NCI-H1092 treated with DMSO at 0.1 percent for 48 hours (cell line): Measurements from ENCODE around the gene SCYL2.
"Not testable (repeated sequence)": the region's sequence is repeated elsewhere in the genome, so short reads cannot be mapped to it uniquely, and the experiment has no call there.

Source experiments
- DNase-seq: peaks from one replicate; lab custom pipeline; 2025; lab: John Stamatoyannopoulos, UW

Gene SCYL2, protein sequence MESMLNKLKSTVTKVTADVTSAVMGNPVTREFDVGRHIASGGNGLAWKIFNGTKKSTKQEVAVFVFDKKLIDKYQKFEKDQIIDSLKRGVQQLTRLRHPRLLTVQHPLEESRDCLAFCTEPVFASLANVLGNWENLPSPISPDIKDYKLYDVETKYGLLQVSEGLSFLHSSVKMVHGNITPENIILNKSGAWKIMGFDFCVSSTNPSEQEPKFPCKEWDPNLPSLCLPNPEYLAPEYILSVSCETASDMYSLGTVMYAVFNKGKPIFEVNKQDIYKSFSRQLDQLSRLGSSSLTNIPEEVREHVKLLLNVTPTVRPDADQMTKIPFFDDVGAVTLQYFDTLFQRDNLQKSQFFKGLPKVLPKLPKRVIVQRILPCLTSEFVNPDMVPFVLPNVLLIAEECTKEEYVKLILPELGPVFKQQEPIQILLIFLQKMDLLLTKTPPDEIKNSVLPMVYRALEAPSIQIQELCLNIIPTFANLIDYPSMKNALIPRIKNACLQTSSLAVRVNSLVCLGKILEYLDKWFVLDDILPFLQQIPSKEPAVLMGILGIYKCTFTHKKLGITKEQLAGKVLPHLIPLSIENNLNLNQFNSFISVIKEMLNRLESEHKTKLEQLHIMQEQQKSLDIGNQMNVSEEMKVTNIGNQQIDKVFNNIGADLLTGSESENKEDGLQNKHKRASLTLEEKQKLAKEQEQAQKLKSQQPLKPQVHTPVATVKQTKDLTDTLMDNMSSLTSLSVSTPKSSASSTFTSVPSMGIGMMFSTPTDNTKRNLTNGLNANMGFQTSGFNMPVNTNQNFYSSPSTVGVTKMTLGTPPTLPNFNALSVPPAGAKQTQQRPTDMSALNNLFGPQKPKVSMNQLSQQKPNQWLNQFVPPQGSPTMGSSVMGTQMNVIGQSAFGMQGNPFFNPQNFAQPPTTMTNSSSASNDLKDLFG

DNA sequence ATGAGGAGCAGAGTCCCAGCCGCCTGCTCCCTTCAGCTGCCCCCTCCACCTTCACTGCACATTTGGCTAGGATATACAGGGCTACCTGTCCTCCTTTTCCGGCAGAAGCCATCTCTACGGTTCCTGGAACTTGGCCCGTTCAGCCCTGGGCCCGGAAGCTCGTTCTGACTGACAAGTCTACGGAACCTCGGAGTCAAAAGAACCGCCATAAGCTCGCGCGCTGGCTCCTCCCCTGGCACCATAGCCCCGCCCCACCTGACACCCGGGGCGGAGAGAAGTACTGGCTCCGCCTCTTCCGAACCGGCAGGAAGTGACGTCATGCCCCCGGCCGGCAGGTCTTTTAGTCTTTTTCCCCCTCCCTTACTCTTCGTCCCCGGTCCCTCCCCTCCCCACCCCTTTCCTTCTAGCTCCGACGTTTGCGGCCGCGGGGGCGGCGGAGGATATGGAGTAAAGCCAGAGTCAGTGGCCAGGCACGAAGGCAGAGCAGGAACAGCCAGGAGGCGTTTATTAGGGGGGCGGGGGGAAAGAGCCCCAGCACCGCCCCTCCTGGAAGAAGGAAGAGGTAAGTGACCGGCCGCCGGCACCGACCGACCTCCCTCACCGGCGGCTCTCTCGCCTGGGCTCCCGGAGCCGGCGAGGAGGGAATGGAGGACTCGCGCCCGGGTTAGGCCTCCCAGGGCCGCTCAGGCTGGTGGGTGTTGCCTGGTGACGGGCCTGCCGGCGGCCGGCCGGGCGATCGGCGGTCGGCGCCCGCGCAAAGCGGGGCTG, at the start of gene SCYL2, which contains the start of gene DEPDC4:
Gene SCYL2, plus strand, starts transcription at position 343 of the 768 bp plus-strand sequence. CDS start 15,794 bp downstream, outside the sequence.
Gene DEPDC4, minus strand, starts transcription at position 245 of the 768 bp plus-strand sequence. Its CDS starts 3 bp downstream, at position 242.
- peak; percentile 91 for DNase-seq

DNA sequence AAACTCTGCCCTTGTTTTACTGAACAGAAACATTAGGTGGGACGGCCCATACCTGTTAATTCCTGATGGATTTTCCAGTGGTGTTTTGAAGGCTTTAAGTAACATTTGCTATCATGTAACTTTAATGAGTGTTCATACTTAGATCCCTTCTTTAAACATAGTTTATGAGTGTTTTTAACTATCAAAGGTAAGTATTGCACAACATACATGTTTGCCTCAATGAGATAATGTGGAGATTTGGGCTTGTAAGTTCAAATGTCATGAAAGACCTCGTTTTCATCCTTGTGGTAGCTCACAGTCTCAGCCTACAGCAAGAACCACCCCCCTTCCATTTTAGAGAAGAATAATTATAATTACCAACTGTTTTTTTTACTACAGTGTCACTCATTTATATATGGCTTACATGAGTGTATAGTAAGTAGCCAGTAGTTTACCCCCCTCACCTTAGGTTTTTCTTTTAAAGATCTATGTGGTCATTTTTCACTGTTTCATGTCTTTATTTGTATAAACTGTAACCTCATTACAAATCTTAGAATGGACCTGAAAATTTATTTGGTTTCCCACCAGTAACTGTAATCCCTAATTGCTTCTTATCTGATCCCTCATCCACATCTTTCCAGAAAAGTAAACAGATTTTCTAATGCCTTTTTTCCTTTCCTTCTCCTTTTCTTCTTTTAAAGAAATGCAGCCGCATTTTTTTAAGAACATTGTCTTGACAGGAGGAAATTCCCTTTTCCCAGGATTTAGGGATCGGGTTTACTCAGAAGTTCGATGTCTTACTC, 47.5 kb upstream of the SCYL2 start:
- DNase-seq = no peak

DNA sequence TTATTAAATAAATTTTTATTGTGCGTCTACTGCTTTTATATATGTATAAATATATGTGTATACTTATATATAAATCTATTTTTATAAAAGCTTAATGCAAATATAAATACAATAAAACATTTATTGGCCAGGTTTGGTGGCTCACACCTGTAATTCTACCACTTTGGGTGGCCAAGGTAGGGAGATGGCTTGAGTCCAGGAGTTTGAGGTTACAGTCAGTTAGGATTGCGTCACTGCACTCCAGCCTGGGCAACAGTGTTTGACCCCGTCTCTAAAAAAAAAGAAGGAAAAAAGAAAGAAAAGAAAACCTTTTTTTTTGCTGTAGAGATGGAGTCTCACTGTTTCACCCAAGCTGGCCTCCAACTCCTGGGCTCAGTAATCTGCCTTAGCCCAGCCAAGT, 45.5 kb upstream of the SCYL2 start:
- no peak for DNase-seq

DNA sequence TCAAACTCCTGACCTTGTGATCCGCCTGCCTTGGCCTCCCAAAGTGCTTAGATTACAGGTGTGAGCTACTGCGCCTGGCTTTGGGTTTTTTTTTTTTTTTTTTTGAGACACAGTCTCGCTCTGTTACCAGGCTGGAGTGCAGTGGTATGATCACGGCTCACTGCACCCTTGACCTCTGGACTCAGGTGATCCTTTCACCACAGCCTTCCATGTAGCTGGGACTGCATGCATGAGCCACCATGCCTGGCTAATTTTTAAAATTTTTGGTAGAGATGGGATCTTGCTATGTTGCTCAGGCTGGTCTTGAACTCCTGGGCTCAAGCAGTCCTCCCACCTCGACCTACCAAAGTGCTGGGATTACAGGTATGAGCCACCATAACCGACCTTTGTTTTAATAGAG, 44.8 kb upstream of the SCYL2 start:
- DNase-seq = not testable (repeated sequence)

DNA sequence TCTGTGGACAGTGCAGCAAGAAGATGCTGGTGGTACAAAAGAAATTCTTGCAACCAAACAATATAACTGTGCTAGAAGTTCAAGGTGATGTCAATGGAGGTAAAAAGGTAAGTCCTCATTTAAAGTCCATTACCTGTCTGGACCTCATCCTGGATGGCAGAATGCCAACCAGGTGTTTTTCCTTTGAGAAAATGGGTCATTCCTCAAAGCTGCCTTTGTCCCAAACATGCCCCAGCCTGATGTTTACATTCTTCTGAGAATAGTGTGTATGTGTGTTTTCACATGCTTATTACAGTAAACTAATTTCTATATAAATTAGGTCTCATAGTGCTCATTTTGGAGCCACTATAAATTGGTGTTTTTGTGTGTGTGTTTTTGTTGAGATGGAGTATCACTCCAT, 41.5 kb upstream of the SCYL2 start:
- DNase-seq = no peak

DNA sequence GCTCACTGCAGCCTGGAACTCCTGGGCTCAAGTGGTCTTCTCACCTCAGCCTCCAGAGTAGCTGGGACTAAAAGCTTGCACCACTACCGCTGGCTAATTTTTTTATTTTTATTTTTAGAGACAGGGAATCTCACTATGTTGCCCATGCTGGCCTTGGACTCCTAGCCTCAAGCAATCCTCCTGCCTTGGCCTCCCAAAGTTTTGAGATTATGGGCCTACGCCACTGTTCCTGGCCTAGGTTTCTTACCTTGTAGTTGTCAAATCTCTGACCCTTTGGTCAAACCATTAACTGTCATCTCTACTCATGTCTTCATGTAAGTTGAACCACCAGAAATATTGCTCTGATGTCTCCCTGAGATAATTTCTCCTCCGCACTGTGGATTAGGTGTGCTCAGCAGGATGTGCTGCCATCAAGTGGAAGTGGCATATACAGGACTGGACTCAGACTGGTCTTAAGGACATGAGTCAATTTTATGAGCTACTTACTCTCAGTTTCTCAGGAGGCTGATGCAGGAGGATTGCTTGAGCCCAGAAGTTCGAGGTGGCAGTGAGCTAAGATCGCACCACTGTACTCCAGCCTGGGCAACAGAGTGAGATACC, 37.8 kb upstream of the SCYL2 start:
- no peak for DNase-seq

DNA sequence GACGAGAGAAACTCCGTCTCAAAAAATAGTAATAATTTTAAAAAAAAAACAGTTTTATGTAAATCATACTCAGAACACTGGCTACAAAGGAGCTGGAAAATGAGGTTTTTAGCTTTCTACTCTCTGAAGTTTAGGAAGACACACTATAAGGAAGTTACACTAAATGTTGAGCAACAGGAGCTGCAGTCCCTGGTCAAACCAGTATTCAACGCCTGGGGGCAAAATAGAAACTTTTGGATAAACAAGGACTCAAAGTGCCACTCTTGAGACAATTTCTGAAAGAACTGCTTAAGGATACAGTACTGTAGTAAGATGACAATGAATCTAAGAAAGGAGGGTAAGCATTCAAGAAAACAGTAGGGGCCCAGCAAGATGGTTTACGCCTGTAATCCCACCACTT, 37.1 kb upstream of the SCYL2 start:
- DNase-seq = no peak

DNA sequence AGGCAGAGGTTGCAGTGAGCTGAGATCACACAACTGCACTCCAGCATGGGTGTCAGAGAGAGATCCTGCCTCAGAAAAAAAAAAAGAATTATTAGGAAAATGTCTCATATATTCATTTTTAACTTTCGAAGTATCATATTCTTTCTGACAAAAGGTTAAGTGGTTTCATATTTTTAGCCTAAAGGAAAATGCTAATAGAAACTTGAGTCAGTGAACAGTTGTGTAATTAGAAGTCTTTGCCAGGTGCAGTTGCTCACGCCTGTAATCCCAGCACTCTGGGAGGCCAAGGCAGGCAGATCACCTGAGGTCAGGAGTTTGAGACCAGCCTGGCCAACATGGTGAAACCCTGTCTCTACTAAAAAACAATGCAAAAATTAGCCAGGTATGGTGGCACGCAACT, 35.1 kb upstream of the SCYL2 start:
- DNase-seq = not testable (repeated sequence)

DNA sequence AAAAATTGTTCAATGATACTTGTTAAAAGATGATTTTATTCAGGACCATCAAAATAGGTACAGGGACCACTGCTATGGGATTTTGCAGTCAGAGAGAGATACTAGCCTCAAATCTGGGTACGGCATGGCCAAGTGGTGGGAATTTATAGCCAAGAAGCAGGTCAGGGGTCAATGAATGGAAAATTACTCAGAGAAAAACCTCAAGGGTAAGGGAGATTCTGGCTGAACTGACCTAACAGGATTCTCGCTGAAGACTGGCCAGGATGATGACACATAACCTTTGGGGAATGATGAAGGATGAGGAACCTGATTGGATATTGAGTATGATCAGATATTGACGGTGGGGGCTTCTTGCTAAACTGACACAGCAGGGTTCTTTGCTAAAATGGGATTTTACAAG, 32.8 kb upstream of the SCYL2 start:
- no peak for DNase-seq

DNA sequence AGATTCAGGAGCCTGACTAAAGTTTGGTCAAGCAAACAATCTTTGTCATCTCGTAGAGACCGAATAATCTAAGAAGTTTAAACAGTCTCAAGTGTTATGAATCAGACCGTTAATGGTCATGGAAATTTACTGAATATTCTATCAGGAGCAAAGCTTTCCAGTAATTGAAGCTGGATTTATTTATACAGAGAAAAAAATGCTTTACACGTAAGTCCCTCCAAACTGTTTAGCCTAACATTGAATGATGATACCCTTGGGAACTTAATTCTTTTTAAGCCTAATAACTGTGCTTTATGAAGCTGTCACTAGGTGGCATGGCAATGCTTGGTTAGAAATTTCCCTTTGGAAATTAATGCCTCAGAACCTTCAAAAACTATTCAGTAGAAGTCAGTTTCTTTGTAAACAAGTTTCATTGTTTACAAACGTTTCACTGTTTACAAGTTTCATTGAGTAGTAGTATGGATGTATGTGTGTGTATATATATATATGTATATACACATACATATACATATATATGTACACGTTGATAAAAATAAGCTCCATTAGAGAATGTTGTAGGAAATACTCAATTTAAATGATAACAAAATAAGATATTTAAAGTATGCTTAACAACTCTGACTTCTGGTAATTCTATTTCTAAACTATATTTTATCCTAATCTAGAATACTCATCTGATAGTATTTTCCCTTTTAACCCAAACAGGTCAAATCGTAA, 32.2 kb upstream of the SCYL2 start:
- DNase-seq = peak; percentile 17

DNA sequence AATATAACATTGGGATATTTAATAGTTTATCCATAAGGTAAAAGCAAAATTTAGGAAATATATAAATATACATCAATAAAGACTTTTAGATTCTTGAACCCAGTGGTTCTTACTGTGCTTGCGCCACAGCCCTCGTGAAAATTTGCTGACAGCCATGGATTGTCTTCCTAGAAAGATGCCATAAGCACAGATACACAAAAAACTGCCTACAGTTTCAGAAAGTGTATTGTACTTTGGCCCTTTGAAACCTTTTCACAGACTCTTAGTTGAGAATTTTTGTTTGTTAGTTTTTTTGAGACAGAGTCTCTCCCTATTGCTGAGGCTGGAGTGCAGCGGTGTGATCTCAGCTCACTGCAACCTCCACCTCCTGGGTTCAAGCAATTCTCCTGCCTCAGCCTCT, 28.2 kb upstream of the SCYL2 start:
- DNase-seq = no peak

DNA sequence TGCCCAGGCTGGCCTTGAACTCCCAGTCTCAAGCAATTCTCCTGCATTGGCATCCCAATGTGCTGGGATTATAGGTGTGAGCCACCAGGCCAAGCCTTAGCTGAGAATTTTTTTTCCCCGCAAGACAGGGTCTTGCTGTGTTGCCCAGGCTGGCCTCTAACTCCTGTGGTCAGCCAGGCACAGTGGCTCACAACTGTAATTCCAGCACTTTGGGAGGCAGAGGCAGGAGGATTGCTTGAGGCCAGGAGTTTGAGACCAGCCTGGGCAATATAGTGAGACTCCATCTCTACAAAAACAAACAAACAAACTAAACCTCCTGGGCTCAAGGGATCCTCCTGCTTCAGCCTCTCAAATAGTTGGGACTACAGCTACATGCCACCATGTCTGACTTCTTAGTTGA, 27.4 kb upstream of the SCYL2 start:
- no peak for DNase-seq

DNA sequence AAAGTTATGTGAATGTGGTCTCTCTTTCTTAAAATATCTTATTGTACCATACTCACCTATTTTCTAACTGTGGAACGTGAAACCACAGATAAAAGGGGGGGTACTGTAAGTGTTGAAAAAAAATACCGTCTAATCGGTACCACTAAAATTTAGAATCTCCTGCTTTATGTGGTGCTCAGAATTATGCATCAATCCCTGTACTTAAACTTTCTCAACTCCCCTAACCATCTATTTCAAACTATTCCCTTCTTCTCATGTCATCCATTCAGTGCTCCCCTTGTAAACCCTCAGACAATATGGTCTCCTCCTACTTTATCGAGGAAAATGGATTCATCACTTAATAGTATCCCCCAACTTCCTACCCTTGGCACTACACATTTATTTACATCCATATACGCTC, 23.8 kb upstream of the SCYL2 start:
- DNase-seq = no peak

DNA sequence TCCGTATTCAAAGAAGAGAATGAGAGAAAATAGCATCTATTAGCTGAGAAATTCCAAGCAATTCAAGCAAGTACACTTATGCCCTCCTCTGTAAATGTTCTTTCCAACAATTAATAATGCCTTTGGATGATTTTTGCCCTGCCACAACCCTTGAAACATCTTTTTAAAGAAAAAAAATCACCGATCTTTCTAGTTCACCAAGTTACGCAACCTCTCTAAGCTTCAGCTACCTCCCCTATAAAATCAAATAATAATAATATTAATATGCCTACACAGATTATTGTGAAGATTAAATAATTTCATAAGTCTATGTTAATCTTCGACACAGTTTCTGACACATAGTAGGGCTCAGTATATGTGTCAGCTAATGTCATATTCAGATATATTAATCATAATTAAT, 19.2 kb upstream of the SCYL2 start:
- DNase-seq = no peak

DNA sequence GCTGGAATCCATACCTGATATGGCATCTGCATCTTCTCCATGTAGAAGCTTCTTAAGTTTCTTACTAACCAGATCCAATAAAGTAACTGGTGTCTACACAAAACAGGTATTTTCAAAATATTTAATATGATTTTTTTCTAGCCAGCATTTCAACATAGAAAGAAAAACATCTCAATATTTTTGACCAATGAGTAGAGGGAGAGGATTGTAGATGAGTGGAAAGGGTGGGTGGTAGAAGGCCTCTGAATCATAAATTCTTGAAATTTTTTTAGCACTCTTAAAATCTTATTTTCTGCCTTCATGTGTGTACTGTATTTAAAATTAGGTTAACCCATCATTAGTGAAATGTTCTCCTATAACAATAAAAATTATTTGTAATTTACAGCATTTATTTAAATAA, 18.1 kb upstream of the SCYL2 start:
- no peak for DNase-seq

DNA sequence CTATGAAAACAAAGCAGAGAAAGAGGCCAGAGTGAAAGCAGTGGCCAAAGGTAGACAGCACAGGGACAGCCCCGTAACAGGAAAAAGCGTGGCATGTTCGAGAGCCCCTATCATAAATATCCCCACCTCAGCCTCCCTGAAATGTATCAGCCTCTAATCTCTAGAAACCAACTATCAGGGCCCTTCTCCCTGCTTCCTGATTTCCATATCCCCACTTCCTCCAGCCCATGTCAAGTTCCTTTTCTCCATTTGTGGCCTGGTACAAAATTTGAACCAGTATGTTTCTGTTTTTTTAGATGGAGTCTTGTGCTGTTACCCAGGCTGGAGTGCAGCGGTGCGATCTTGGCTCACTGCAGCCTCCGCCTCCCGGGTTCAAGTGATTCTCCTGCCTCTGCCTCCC, 17.0 kb upstream of the SCYL2 start:
- no peak for DNase-seq

DNA sequence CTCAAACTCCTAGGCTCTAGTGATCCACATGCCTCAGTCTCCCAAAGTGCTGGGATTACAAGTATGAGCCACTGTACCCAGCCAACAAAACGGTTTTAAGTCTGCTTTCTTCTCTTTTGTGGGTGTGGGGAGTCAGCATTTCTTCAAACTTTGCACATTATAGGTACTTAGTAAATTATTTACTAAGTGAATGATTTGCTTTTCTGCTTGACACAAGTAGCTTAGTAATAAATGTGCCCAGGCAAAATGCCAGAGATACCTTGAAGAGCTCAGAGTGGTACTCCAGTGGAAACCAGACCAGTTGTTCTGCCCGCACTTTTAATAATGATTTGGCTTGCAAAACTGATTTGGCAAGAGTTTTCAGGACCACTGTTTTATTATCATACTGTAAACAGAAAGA, 15.1 kb upstream of the SCYL2 start:
- DNase-seq = peak; percentile 75

DNA sequence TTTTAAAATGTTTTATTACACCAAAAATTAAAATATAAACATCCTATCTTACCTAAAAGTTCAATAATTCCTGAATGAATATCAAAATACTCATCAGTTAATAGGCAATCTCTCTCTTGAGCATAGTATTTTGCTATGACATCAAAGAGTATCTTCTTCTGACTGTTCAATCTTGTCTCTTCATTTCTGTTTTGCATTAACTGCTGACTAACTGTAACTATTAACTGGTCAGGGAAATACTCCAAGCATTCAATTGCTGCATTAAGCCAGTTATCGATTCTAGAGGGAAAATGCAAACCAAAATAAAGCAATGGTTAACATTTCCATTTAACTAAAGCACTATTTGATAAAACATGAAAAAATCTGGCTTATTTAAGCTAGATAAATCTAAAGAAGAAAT, 13.5 kb upstream of the SCYL2 start:
- no peak for DNase-seq

DNA sequence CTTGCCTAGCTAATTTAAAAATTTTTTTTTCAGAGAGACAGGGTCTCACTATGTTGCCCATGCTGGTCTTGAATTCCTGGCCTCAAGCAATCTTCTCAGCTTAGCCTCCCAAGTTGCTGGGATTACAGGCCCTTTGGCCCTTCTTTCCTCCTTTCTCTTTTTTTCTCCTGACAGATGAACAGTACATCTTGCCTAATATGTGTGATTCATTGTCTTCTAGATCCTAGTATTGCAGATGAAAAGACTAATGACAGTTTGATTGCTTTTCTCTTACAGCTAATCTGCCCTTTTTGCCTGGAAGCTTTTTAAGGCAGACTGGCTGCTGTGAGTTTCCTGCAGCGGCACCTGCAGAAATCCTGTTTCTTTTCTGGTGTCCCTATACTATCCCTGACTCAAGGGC, 12.1 kb upstream of the SCYL2 start:
- DNase-seq = no peak

DNA sequence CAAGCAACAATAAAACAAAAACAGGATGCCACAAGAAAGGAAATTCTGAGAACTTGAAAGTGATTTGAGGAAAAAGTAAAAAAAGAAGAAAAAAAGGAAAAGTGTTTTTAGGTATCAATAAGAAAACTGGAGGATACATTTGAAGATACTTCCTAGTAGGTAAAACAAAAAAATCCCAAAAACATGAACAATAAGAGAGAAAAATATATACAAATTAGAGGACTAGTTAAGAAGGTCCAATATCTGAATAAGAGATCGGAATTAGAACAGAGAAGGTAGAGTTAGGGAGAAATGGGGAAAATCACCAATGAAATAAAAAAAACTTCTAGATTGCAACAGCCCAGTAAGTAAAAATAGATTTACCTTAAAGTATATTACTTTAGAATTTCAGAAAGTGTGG, 8.8 kb upstream of the SCYL2 start:
- no peak for DNase-seq
